HTR-8/SVneo (cell line): ENCODE results near the gene CCDC138.

ENCODE experiments used
- DNase-seq: peaks from one replicate; pipeline ENCODE4 v3.0.0; 2011; ENCODE audit warnings: low spot score, mixed read lengths; ENCODE audit not compliant: insufficient read length
- FAIRE-seq: peaks from 2 replicates; lab custom pipeline; 2011; peaks lifted over from hg19 to GRCh38; lab: Jason Lieb, UNC

The CCDC138 gene

DNA sequence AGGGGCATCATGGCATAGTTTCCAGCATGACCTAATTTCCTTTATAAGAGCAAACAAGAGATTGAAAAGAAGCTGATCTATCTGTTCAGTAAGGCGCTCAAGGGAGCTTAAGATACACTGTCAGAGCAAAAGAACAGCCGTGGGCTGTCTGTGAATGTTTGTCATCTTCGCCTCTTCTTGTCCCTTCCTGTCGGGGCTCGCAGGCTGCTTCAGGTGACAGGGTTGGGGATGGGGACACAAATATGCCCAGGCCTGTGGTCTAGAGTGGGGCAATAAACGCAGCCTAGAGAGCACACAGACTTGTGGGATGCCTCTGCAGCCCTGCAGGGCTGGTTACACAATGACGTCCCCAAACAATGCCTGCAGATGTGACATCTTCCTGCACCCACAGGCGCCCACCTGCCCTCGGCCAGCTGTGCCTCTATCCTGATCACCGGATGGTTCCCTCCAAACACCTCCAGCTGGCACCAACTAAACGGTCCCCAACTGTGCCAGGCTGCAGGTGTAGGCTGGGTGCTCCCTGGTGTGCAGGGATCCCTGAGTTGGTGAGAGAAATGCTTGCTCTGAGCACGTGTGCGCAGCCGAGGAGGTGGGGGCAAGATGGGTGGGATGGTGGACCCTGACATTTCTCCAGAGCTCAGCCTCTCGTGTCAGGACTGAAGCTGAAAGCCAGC is 129.7 kb downstream of the CCDC138 start:
- FAIRE-seq (no peak), DNase-seq (no peak)

DNA sequence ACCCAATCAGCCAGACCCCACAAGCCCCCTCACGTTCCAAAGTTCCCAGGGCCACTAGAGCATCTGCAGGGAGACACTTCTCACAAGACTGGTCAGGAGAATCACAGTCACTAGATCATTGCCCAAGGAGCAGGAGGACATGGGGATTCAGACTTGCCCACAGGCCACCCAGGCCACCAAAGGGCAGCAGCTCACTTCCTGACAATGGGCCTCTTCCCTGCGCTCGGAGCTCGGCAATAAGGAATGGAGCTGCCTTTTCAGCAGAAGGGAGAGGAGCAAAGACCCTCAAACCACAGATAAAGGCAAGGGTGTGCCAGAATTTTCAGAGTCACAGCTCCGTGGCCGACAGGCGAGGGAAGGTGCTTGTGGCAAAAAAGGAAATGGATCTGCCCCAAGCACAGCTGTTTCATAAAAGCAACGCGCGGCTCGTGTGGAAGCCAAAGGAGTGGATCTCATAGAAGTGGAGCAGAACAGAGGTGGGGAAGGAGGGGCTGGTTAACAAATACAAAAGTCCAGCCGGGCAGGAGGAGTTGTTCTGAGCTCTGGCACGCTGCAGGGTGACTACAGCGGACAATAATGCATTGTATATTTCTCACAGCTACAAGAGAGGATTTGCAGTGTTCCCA is 130.3 kb downstream of the CCDC138 start:
- DNase-seq (no peak), FAIRE-seq (no peak)

DNA sequence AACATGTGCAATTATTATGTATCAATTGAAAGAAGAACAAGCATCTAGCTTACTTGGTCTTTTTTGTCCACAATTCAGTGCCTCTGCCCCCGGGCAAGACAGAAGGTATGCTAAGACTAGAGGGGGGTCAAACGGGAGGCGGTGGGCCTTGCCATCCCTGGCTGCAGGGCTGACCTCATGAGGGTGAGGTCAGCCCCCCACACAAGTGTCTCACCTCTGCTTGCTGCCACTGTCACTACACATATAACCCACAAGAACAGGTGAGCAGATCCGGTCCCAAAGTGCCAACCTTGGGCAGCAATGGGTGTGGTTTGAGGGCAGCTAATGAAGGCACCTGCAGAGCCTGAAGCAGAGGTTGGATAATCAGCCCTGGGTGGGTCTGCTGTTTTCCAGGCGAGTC is 131.0 kb downstream of the CCDC138 start:
- FAIRE-seq (no peak), DNase-seq (no peak)

DNA sequence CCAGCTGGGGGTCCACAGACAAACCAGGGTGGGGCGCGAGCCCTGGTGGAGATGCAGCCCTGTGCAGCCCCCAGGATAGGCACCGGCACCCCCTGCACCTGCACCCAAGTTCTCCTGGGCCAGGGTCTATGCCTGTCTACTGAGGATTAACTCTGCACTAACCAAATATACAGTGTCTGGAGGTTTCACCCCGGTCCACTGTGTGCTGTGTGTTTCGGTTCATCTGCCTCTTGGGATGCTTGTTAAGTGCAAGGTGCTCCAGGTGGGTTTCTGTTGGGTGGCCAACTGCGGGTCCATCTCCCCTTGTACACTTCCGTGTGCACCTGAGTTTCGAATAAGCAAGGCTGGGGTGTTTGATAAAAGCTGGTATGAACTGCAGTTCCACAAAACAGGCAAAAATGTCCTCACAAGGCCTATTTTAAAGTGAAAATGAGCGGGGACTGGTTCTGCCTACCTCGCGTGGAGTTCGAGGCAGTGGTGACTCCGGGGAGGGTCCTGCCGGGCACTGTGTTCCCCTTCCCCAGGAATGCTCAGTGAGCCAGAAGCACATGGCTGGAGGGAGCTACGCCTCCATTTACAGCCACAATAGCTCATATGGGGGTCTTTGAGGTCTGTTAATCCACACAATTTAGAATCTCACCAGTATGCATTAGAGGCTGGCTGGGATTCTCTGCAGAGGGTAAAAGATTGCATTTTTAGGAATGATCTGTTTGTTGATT is 131.7 kb downstream of the CCDC138 start:
- FAIRE-seq, result no peak
- DNase-seq, result no peak

DNA sequence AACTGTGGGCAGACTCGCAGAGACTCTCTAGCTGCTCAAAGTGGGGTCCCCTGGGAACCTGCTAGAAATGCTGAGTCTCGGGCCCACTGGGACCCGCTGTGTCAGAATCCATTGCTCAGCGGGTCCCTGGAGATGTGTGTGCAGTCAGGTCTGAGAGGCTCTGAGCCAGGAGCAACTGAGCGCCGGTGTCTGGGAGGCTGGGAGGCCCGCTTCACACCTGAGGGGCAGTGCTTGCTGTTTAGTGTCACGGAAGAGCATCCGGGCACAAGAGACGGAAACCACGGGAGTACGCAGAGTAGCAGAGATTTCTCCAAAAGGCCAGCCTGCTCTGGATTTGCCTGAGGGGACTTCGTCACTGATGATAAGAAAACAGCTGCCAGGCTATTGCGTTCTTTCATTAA is 132.4 kb downstream of the CCDC138 start:
- FAIRE-seq, result no peak

DNA sequence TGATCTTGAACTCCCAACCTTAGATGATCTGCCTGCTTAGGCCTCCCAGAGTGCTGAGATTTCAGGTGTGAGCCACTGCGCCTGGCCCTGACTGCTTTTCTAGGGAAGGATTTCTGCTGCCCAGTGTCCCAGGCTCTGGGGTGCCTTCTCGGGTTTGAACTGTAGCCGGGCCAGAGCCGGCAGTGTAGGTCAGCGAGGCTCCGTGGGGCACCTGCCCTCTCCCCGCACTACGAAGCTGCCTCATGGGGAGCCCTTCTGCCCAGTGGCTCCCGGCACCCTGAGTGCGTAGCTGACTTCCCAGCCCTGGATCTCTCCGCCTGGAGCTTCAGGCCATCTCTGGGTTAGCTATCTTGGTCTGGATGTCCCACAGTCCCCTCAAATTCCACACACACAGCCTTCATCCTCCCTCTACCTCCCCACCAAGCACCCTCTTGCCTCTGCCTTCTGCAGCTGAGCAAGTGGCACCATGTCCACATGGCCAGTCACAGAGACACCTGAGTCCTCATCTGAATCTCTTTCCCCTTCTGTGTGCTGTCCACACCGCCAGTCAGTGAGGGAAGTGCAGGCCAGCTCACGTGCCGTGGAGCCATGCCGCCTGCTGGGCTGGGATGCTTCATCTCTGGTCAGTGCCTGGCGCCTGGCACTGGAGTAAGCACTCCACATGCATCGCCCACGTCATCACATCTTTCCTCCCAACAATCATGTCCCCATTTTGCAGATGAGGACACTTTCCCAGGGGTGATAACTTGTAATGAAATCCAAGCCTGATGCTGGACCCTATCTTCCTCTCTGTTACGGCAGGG is 133.2 kb downstream of the CCDC138 start:
- FAIRE-seq (no peak), DNase-seq (no peak)

More for the DNA sequence above, 132.4 kb downstream of the CCDC138 start:
- no peak for DNase-seq

DNA sequence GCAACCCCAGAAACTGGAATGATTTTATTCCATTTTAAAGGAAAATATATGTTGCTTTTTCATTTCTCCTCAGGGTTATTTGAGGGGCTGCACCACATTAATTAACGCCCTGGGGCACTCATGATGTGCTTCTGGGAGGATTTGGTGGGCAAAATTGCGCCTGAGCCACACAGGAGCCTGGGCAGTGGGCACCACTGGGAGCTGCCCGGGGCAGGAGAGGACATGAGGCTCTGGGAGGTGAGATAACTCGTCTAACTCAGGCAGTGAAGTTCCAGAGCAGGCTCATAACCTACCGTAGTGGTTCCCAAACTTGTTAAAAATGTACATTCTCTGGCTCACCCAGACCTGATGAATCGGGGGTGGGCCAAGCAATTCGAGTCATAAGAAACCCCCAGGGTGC is 134.1 kb downstream of the CCDC138 start:
- FAIRE-seq (no peak), DNase-seq (no peak)

DNA sequence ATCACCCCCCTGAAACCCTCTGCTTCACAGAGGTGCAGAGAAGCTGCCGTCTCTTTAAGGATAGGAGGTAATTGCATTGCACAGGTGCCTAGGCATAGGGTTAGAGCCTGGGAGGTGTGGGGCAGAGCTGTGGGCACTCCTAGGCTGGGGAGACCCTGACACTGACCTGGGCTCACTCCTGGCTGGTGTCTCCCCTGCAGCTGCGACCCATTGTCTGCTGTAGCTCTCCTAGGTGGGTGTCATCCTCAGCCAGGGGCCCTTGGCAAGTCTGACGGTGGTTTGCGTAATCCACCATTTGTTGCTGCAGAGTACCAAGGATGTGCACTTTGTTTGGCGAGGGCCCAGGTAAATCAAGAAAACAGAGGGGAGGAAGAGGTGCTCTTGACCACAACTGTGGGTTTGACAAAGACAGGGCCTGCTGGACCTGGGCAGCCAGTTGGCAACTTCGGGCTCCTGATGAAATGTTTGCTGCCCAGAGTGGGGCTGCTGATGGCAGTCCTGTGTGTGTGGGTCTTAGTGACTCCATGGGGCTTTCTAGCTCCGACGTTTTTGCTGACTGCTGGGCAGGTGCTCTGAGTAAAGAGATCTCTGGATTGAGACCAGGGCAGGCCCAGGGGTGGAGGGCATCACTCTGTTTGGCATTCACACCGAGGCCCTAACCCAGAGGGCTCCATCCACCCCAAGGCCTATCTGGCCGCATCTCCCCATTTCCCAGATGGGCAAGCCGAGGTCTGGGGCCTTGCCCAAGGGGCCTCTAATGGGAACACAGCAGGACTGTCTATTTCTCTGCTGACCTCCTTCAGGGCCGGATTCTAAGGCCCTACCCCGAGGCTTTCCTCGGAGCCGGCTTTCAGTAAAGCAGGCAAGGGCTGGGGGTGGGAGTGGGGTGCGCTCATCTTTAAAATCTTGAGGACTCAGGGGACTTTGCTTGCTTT is 134.8 kb downstream of the CCDC138 start:
- no peak for DNase-seq
- FAIRE-seq, result no peak

DNA sequence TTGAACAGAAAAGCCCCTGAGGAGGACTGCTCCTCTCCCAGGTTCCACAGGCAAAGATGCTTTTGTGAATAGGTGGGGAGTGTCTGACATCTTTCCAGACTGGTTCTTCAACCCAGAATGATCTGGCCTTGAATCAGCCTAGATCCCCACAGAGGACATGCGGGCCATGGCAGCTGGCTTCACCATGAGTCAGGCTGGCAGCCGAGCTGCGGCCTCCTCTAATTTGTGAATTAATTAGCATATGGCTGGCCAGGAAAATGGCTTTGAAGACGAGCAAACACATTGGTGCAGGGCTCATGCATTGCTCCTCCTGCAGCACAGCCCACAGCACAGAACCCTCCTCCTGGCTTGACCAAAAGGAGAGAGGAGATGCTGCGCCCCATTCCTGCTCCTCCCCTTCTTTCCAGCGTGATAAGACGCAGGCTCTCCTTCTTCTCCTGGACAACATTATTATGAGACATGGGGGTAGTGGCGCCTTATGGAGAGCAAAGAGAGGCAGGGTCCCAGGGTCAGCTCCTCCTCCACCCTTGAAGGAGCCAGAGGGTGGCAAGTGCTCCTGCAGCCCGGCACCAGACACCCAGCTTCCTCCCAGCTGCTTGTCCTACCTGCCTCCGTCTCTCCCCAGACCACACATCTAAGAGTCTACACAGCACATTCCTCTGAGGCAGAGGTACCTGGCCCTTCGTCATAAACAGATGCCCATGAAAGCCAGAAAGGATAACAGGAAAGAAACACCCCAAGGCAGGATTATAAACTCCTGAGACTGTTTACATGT is 135.8 kb downstream of the CCDC138 start:
- DNase-seq (no peak), FAIRE-seq (no peak)

DNA sequence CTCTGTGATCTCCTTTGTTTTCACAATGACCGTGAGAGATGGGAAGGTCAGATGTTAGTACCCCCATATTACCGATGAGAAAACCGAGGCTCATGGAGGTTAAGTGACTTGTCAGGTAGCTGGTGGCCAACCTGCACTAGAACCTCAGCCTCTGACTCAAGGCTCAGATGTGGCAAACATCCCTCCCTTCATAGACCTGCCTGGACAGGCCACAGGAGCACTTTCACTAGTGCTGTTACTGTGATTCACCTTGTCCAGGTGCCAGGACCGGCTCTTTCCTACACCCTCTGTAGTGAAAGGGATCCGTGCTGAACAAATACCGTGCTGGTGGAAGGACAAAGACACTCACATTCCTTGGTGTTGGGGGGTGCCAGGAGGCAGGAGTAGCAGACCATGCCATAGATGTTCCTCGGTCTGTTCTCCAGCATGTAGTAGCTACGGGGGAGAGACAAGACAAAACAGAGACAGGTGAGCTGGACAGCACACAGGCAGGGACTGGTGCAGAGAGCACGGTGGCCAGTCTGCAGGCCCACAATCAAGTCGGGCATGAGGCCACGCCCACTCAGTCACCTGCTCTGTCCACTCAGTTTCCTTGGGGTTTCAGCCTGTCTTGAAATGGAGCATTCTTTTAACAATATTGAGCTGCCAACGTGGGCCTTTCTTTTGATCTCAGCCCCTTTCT is 136.6 kb downstream of the CCDC138 start:
- no peak for FAIRE-seq
- DNase-seq, result no peak

DNA sequence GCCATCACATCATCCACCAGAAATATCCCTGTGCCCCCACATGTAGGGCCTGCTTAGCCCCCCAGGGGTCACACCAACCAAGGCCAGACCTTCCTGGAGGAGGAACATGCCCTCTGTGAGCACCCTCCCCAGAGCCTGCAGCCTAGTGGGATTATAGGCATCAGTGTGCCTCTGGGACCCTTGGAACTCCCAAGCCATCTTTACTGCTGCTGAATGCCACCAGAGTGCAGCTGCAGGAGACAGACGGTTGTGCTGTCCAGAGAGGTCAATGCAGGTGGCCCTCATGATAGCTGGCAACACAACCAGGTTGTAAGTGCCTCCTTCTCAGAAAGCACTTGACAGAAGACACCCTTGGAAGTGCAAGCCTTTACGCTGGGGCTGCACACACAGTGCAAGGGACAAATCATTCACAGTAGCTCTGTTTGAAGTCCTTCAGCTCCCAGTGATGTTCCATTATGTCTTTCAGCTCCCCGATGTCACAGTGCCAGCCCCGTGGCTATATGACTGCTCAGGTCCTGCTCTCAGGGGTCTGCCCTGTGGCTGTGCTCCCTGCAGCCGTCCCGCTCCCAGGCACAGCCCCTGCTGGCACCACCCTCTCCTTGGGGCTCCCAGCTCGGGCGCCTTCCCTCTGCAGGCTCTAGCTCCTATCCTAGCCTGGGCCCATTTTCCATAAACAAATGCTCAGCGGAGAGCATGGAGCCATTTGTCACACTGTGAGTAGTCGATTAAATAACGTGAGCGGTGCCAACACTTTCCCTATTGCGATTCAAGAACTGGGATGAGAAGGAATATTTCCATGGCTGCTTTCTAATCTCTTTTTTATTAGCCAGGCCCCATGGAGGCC is 137.4 kb downstream of the CCDC138 start:
- FAIRE-seq, result no peak

DNA sequence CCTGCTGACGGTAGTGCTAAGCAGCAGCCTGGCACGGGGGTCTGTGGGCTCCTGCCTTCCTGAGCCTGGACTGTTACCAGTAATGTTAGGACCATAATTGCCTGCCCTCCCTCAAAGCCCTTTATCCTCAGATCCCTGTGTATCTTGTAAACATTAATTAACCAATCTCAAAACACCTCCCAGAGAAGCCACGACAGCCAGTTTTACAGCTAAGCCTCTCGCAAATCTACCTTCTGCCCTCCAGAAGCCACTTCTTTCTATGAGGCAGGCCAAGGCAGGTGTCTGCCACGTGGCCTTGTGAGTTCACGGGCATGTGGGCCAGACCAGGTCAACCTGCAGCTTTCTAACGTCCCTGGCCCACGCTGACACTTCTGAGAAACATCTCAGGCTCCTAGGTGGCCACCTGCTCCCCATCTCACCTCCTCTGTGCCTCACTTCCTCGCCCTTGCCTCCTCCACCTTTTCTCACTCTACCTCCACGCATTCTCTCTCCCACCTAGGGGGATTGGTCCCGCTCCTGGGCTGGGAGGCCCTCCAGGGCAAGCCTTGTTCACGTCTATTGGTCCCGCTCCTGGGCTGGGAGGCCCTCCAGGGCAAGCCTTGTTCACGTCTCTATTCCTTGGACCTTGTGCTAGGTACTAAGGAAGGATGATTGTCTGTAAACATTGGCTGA is 138.1 kb downstream of the CCDC138 start:
- DNase-seq (no peak), FAIRE-seq (no peak)

More for the DNA sequence above, 137.4 kb downstream of the CCDC138 start:
- no peak for DNase-seq

DNA sequence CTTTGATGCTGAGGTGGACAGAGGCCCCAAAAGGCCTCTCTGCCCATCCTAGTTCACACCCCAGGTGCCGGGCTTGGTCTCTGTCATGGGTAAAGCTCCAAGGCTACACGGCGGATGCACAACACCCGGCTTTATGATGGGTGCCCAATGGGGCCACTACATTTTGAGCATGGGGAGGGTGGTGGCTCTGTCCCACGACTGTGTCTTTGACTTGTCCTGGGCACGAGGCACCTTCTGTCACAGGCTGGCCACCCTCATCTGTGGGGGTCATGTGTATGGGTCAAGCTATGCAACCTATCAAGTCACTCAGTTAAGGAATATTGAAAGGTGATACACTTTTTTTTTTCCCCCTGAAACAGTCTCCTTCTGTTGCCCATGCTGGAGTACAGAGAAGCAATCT is 138.7 kb downstream of the CCDC138 start:
- FAIRE-seq, result no peak
- DNase-seq, result no peak

DNA sequence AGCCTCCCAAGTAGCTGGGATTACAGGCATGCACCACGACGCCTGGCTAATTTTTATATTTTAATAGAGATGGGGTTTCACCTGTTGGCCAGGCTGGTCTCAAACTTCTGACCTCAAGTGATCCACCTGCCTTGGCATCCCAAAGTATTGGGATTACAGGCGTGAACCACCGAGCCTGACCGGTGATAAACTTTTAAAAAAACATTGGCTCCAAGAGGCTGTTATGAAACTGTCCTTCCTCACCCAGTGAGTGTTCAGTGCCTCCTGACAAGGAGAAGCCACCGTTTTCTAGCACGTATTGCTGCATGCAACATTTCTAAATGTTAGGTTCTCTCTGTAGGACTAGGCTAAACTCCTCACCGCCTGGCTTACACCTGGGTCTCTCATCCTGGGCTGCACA is 139.2 kb downstream of the CCDC138 start:
- DNase-seq, result no peak
- FAIRE-seq, result no peak
